ACHN (cell line): ENCODE results near the gene CAPN14.
A peak's percentile ranks its signal among the peaks of the same experiment; 100 is the strongest.

Experiments used
- DNase-seq: peaks from one replicate; pipeline ENCODE4 v3.0.0-alpha.2; 2015
- in situ Hi-C: cut with HindIII; loops from 2 replicates; pipeline ENCODE4 v1.10.0; 2017; ENCODE audit warnings: low sequenced_read_pairs, low pct_ligation_motif_present, low pct_unique_long_range_greater_than_20kb

Gene CAPN14, protein sequence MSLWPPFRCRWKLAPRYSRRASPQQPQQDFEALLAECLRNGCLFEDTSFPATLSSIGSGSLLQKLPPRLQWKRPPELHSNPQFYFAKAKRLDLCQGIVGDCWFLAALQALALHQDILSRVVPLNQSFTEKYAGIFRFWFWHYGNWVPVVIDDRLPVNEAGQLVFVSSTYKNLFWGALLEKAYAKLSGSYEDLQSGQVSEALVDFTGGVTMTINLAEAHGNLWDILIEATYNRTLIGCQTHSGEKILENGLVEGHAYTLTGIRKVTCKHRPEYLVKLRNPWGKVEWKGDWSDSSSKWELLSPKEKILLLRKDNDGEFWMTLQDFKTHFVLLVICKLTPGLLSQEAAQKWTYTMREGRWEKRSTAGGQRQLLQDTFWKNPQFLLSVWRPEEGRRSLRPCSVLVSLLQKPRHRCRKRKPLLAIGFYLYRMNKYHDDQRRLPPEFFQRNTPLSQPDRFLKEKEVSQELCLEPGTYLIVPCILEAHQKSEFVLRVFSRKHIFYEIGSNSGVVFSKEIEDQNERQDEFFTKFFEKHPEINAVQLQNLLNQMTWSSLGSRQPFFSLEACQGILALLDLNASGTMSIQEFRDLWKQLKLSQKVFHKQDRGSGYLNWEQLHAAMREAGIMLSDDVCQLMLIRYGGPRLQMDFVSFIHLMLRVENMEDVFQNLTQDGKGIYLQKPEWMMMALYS

GRCh38 chr2:31217465-31218200 lies at the start of gene CAPN14:
TSS of gene CAPN14 (minus strand) at chr2:31217515. CDS start at chr2:31205447, 12,068 bp downstream.
- in situ Hi-C loops, result no loop called here
- DNase-seq, result no peak

GRCh38 chr2:31266804-31267203 lies 49.5 kb upstream of the CAPN14 start:
- DNase-seq, result no peak

GRCh38 chr2:31265234-31265633 lies 47.9 kb upstream of the CAPN14 start:
- no peak for DNase-seq
- in situ Hi-C loops, result no loop called here

More at GRCh38 chr2:31266804-31267203, 49.5 kb upstream of the CAPN14 start:
- in situ Hi-C loops, result no loop called here

GRCh38 chr2:31263636-31264190 lies 46.4 kb upstream of the CAPN14 start:
- in situ Hi-C loops, result no loop called here
- DNase-seq, result peak; percentile 21

GRCh38 chr2:31260870-31261269 lies 43.6 kb upstream of the CAPN14 start:
- in situ Hi-C loops, result no loop called here

DNA sequence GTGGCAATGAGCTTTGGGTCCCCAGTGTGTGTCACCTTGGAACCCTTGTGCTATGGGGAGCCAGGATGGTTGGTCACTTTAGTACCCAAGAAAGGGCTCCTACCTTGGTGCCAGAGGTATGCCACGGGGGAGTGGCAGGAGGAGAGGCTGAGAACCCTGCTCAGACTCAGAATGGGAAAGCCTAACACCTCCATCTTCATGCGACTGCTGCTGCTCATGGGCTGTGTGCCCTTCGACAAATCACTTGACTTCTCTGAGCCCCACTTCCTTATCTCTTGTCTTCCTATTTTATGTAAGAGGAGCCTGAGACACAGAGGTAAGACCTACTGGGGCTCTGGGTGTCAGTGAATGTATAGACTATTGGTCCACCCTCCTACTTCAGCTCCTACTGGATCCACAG lies 41.8 kb upstream of the CAPN14 start:
- DNase-seq, result no peak
- in situ Hi-C loops, result no loop called here

More at GRCh38 chr2:31260870-31261269, 43.6 kb upstream of the CAPN14 start:
- DNase-seq, result no peak

DNA sequence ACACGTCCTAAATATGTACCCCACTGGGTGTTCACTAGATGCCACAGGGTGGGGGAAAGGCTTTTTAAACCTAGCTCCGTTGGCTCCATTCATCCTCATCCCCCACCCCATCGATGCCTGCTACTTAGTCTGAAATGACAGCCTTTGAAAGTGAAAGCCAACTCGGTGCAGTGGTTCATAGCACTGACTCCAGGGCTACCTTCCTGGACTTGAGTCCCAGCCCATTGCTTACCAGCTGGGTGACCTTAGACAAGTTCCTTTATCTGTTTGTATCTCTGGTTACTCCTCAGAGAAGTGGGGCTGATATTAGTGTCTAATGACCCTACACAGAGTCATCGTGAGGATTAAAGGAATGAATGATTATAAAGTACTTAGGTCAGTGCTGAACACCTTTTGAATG lies 41.0 kb upstream of the CAPN14 start:
- DNase-seq, result no peak
- in situ Hi-C loops, result no loop called here

GRCh38 chr2:31256611-31257382 lies 39.5 kb upstream of the CAPN14 start:
- in situ Hi-C loops, result no loop called here
- DNase-seq, result no peak

DNA sequence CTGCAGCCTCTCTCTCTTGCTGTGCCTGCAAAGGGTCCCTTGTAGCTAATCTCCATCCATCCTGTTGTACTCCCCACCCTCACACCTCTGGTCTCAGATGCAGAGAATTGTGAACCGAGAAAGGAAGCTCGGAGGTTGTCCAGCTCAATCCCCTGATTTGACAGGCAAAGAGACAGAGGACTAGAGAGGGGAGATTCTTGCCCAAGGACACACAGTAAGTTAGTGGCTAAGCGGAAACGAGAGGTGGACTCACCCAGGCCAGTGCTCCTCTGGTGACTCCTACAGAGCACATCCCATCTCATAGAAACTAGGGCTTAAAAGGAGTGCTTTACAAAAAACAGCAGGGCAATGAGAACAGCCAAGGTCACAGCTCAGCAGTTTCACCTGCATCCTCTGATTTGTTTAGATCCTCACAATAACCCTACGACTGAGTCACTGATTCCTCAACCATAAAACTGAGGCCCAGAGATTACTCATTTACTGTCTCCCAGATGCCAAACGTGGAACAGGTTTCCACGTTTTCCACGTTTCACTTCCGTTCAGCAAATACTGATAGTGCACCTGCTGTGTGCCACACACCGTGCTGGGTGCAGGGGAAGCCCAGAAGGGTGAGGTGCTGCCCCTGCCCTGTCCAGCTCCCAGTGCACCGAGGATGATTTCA lies 38.7 kb upstream of the CAPN14 start:
- in situ Hi-C loops, result no loop called here
- peak; percentile 78 for DNase-seq

DNA sequence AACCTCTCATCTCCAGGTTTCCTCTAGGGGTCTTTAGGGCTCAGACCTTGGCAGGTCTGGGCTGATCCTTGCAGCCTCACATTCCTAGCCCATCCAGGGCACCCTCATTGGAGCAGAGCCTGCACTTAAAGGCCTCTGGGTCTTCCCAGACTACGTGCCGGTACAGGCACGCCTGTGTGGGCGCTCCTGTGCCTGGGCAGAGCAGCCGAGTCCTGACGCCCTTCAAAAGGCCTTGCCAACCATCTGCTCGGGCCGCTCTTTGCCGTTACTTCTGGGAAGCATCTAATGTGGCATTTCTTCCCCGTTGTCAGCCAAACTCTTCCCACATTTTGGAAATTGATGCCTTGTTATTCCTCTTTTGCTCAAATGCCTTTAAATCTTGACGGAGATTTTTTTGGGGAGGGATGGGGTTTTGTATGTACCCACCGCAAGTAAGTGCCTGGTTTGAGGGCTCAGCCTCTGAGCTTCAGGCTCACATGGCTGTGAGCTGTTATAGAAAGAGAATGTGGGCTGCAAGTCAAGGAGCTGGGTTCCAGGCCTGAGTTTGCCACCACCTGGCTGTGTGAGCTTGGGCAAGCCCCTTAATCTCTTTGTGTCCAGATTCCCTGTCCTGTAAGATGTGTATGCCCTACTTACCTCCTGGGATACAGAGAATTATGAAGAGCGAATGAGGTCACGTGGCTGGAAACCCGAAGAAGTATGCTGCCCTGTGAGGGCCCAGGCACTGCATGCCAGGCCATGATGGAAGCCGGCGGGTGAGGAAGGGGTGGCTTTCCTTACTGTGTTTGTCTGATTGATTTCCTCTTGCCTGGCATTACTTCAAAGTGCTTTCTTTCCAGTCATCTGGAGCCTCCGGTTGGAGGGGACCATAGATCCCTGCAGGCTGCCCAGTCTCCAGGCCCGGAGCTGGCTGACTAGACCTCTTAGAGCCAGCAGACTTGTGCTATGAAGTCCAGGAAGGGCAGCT lies 37.2 kb upstream of the CAPN14 start:
- in situ Hi-C loops, result no loop called here
- no peak for DNase-seq

GRCh38 chr2:31253356-31254131 lies 36.2 kb upstream of the CAPN14 start:
- no peak for DNase-seq
- in situ Hi-C loops, result no loop called here

DNA sequence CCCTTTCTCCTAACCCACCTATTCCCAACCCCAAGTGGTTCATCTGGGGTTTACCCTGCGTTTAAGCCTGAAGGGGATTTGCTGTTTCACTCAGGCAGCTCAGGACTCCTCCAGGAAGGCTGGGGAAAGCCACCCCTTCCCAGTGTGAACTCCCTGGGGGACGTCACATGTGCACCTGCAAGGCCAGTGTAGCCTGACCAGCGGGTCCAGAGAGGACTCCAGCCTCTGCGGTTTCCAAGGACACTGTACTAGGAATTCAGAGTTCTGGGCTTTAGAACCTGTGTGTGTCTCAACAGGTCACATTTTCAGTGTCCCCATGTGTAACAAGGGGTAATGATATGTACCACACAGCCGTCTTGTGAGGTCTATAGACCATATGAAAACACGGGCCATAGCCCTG lies 34.5 kb upstream of the CAPN14 start:
- in situ Hi-C loops, result no loop called here
- DNase-seq, result no peak

GRCh38 chr2:31251018-31251417 lies 33.7 kb upstream of the CAPN14 start:
- in situ Hi-C loops, result no loop called here
- DNase-seq, result no peak

GRCh38 chr2:31249009-31249690 lies 31.8 kb upstream of the CAPN14 start:
- in situ Hi-C loops, result no loop called here
- DNase-seq, result no peak

- no peak for DNase-seq
- in situ Hi-C loops, result no loop called here
These were observed 30.8 kb upstream of the CAPN14 start for GRCh38 chr2:31248139-31248538.

DNA sequence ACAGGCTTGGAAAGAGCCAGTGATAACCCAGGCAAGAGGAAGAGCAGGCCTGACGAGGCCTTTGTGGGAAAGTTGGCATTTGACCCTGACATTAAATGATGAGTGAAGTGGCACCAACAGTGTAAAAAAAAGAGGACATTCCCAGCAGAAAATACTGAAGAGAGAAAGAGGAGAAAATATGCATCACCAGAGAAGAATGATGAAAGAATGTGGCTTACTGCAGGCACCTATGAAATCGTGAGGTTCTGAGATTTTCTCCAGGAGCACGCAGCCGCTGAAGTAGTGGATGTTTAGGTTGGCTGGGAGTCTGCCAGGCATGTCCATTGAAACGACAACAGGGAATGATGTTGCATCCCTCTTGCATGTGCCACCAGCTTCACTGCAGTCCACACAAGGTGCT lies 30.4 kb upstream of the CAPN14 start:
- in situ Hi-C loops, result no loop called here

More for the DNA sequence above, 30.4 kb upstream of the CAPN14 start:
- DNase-seq, result peak; percentile 92
